OCI-LY3 (cell line): ENCODE data around the gene DNAJB8.

Experiments
- CTCF ChIP-seq: fragments of 200-600, 300-600 bp; sonication (generic); IDR thresholded peaks from 2 replicates; pipeline ENCODE4 v1.5.1; 2014; ENCODE audit warnings: antibody characterized with exemption, low read length, low read depth
- EZH2phosphoT487 ChIP-seq: fragments of 200-600 bp; shearing (Covaris generic); IDR thresholded peaks from 2 replicates; pipeline ENCODE4 v1.6.1; 2018; ENCODE audit warnings: antibody characterized with exemption, mixed run types, low read depth

GRCh38 chr3:128498901-128499530, 32.3 kb upstream of the DNAJB8 start:
- TF ChIP-seq CTCF (no peak), EZH2phosphoT487 (no peak)
